GM18909 (cell line): ENCODE measurements around the gene TTC33.

Experiments
- ATAC-seq: cut with Tn5 transposase; IDR thresholded peaks from one replicate; pipeline ENCODE4 v1.9.1; 2021; ENCODE audit warnings: mild to moderate bottlenecking; ENCODE audit not compliant: unreplicated experiment, poor library complexity

TTC33 gene

DNA sequence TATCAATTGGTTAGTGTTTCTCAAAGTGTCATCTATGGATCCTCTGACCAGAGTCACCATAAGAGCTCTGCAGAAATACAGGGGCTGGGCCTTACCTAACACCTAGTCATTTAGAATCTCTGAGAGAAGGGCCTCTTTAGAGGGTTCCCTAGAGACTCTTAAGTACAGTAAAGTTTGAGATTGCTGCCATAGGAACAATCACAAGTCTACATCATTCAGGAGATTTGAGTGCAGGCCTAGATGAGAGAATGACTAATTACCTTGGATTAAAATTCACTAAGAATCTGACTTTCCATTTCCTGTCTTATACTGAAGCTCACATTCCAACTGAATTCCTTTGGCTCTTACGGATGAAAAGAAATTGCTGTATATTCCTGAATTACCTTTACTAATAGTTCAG is 258.2 kb downstream of the TTC33 start:
- no peak for ATAC-seq

DNA sequence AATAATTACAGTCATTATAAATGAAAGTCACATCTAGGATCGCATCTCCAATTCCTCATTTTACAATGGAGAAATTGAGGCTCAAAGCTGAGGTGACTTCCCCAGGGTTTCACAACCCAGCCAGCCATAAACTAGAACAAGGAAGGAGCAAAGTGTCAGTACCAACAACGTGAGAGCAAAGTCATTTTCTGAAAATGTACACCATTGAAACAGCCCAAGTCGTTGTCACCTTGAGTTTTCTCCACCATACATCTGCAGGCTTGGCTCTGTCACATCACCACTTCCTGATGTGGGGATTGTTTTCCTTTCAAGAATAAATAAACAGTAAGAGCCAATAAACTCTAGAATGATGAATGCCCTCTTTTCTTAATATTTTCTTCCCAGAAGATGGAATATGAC is 260.5 kb downstream of the TTC33 start:
- no peak for ATAC-seq

GRCh38 chr5:40494631-40495236 is 261.0 kb downstream of the TTC33 start:
- ATAC-seq = no peak

GRCh38 chr5:40492056-40492455 is 263.7 kb downstream of the TTC33 start:
- no peak for ATAC-seq

- ATAC-seq = no peak
These were observed 264.1 kb downstream of the TTC33 start for GRCh38 chr5:40491644-40492043.

- peak; percentile 47 for ATAC-seq
These were observed 265.2 kb downstream of the TTC33 start for GRCh38 chr5:40490464-40491111.

GRCh38 chr5:40489421-40489820 is 266.3 kb downstream of the TTC33 start:
- ATAC-seq = no peak

GRCh38 chr5:40486437-40487275 is 269.1 kb downstream of the TTC33 start:
- peak; percentile 52 for ATAC-seq

DNA sequence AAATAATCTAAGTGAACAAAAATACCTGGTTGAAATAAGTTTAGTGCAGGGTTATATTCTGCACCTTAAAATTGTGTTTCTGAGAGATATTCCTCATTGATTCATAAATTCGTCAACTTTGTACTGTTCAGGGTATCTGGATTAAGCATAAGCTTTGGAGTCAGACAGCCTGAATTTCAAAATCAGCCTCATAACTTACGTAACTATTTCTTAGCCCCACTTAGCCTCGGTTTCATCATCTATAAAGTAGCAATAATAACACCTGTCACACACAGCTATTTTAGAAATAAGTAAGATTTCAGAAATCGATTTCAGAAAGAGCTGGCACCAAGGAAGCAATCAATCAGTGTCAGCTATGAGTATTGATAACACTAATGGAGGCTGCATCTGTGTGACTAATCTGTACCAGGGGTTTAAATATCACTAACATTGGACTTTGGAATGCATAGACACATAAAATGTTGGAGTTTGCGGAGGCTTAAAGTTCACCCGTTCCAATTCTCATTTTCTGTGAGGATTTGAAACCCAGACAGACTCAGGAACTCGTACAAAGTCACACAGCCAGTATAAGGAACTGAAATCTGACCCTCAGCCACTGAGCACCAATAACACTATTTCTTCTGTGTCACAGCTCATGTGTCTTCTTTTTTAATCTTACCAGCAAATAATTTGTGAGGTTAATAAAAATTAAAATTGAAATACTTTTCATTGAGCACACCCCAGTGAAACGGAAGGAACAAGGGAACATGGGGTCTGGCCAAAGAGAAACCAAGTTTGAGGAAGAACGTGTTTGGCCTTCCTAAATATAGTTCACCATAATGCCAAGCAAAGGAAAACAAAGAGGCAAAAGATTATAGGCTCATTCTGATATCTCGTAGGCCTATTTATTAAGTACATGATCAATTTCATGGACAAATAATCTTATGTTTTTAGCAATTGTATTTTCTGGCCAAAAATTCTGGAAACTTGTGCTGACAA is 270.5 kb downstream of the TTC33 start:
- peak; percentile 64 for ATAC-seq

DNA sequence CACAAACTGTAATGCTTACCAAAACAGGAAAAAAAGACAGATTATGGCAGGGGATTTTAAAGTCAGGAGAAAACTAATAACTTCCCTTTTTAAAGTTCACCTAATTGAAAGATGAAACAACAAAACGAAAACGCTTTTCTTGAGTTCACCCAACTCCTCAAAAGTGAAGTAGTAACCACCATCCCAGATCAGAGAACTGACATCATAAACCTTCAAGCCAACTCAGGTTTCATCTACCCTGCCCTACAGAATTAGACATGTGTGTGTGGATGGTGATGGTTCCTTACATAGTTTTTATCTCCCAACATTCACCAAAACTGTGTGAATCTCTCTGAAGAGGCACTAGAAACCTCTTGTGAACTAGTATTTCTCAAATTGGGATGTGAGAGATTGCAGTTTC is 271.3 kb downstream of the TTC33 start:
- ATAC-seq = peak; percentile 41

DNA sequence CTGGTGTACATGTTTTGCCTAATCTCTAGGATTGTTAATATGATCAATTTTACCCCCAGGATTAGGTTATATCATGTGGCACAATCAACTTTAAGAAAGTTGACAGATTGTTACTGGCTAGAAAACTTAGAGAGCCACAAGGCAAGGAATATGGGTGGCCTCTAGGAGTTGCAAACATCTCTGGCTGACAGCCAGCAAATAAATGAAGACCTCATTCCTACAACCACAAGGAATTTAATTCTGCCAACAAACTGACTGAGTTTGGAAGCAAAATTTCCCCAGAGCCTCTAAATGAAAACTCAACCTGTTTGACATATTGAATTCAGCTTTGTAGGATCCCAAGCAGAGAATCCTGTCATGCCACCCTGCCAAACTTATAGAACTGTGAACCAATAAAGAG is 272.4 kb downstream of the TTC33 start:
- ATAC-seq = no peak

- no peak for ATAC-seq
These were observed 274.5 kb downstream of the TTC33 start for GRCh38 chr5:40481241-40481640.

GRCh38 chr5:40480392-40480791 is 275.4 kb downstream of the TTC33 start:
- ATAC-seq = peak; percentile 54

DNA sequence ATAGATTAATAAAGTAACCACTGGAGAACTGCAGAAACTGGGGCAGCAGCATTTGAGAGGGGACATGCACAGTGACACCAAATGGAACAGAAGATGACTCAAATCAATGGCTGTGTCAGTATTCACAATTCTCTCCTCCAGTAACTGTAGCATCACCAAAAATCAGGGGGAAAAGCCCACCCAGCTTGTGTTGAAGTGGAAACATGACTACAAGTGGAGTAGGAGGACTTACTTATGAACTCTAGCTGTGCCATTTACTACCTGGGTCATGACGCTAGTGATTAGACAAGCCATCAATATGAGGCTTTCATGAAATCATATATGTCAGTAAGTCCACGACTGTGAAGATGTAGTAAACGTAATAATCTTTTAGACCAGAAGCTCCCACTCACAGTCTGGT is 275.8 kb downstream of the TTC33 start:
- no peak for ATAC-seq

DNA sequence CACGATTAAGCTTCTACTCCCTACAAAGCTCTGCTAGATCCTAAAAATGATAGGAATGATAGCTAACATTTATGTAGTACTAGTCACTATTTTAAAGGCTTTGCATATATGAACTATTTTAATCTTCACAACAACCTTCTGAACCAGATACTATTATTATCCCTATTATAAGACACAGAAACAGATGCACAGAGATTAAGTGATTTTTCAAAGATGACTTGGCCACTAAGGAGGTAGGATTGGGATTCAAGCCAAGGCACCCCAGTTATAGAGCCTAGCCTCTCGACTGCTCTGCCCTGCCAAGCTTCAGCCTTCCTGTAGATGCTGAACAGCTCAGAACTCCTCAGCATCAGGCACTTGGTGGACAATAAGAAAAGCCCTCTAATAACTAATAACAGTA is 277.0 kb downstream of the TTC33 start:
- no peak for ATAC-seq

DNA sequence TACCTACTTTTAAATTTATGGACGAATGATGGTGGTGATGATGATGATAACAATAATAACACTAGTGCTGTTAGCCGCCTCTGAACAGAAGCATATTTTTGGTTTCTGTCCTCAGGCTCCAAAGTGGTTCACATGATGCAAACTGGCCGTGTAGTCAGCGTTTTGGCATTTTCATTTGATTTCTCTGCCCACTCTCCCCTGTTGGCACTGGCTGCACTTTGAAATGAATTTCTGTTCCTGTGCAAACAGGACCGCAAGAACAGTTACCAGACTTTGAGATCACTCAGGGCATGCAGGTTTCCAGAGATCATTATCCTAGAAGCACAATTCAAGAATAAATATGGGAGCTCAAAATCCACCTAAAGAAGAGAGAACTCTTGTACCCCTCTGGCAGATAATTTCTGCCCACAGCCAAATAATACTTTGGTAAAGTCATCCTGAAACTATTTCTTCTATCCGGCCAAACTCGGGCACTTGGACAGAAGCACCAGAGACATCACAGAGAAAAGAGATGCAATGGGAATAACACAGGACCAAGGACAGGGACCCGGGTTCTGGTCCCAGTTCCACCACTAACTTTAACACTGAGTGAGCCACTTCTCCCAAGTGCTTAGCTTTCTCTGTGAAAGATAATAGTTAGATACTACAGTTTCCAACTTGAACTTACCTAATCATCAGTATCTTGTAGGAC is 277.8 kb downstream of the TTC33 start:
- no peak for ATAC-seq

- no peak for ATAC-seq
These were observed 280.2 kb downstream of the TTC33 start for GRCh38 chr5:40475561-40475960.

GRCh38 chr5:40474250-40474649 is 281.5 kb downstream of the TTC33 start:
- ATAC-seq = no peak

GRCh38 chr5:40465416-40465815 is 290.3 kb downstream of the TTC33 start:
- ATAC-seq = no peak

DNA sequence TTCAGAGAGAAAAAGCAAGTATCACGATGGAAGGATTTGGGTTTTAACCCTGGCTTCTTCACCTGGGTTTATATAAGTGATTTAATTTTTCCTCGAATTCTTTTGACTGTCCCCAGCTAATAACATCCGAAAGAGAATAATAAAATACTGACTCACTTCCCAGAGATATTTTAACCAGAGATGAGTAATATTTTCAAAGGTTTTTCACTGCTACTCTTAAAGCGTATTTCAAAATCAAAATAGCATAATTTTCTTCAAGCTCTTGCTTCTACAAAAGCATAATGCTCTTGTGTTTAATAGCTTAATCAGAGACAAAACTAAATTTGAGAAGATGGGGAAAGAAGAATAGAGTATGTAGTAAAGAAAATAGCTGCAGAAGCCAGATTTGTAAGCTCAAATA is 291.2 kb downstream of the TTC33 start:
- ATAC-seq = no peak
